CD1c-positive myeloid dendritic cell (primary cell): ENCODE measurements around the gene LHCGR.

Source experiments
- DNase-seq: peaks from one replicate; pipeline ENCODE4 v3.0.0-alpha.2; 2016; ENCODE audit errors: extremely low spot score

LHCGR gene

DNA sequence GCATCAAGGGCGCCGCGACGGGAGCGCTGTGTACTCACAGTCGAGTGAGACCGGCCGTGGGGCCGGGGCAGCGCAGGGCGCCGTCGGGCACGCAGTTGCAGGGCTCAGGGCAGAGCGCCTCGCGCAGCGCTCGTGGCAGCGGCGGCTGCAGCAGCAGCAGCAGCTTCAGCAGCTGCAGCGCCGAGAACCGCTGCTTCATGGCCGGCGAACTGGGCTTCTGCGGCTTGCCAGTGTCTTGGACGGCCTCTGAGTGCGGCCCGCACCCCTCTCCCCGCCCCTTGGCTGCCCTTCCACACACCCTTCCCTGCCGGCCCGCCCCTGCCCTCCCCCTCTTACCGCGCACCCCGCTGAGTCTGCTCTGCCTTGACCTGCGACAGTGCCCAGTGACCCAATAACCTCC is at the start of gene LHCGR:
Gene LHCGR (minus strand): TSS at position 252 of the 400 bp plus-strand sequence. CDS start 53 bp downstream, at position 199.
- no peak for DNase-seq

DNA sequence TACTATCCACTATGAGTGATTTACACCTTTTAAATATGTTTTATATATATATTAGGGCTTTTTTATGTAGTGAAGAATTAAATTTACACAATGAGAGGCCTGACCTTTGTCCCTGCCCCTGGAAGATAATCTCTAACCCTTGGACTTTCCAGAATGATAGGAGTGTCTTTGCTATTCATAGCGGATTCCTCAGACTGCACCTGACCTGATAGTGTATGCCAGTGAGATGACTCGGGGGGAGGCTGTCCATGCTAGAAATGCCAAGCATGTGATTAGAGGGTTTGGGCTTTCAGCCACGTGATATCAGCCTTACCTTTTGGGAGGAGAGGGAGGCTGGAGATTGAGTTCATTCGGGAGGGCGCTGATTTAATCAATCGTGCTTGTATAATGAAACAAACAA is 44.1 kb upstream of the LHCGR start:
- DNase-seq = no peak

DNA sequence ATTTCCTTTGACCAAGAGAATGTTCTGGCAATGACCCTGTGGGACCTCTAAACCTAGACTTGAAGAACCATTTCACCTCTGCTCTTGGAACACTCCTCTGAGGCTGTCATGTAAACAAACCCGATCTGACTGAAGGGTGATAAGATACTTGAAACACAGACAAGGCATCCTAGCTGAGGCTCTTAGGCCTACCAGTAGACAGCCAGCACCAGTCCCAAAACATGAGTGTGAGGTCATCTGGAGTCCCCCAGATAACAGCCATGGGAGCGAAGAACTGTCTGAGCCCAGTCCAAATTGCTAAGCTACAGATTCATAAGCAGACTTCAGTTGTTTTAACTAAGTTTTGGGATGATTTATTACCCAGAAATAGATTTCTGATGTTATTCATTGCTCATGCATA is 39.5 kb upstream of the LHCGR start:
- no peak for DNase-seq

DNA sequence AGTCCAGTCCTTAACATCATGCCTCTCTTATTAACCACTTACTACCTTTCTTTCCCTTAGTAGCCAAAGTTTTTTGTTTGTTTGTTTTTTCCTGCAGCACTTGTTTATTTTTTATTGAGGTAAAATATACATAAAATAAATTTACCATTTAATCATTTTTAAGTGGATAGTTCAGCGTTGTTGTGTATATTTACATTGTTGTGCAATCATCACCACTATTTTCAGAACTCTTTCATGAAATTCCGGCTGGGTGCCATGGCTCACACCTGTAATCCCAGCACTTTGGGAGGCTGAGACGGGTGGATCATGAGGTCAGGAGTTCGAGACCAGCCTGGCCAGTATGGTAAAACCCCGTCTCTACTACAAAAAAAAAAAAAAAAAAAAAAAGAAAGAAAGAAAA is 38.1 kb upstream of the LHCGR start:
- DNase-seq = no peak

DNA sequence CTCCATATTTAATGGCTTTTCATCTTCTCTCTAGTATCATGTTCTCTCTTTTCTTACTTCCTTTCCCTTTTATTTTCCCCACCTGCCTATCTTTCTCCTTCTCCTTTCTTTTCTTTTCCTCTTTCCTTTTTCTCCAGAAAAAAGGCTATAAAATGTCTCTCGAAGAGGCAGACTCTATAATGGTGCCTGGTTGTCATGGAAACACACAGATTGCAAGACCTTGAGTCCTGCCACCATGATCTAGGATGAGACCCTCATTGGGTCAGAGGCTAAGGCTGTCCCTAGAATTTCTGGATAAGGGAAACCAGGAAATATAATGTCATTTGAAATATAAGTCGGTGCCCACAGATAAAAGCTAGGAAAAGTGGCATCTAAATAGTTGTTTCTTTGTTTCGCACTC is 36.5 kb upstream of the LHCGR start:
- DNase-seq = no peak

DNA sequence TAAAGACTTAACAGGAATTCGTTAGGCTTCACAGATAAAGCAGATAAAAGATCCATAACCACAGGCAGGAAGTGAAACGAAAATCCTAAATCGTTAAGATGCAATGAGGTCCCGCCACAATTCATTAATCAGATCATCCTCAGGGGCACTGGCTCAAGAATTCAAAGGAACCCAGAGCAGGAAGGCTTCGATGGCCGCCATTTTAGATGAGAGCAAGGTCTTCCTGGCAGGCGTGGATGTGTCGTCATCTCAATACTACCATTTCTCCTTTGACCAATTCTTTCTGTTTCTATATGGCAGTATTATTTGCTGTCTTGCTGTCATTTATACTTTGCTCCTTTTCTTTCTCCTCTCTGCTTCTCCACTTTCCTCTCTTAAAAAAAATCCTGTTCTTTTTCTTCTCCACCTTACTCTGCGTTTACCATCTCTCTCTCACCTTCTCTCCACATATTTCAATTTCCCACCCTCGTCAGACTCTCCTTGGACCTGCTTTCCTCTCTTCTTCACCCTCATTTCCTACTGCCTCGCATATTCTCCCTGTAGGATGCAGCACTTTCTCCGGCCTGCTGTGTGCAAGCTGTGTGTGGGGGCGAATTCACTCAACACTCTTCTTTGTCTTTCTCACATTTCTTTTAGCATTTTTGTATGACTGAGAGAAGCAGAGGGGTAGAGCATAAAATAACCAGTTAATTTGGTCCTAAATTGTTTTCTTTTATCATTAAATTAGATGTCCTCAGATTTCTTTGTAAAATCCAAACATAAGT is 35.1 kb upstream of the LHCGR start:
- DNase-seq = no peak

DNA sequence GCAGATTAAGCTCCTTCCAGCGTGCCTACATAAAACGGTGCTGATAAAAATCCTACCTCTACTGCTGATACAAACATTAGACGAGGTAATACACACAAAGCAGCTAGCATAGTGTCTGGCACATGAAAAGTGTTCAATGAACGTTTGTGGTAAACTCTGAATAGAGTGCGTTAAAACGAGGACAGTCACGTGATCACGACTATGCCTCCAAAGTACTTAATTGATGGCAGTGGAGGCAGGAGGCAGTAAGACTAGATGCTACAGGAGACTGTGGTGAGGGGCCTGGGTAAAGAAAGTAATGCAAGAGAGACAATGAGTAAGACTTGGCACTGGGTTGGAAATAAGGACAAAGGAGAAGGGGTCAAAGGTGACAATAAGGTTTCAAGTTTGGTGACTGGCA is 32.1 kb upstream of the LHCGR start:
- no peak for DNase-seq

DNA sequence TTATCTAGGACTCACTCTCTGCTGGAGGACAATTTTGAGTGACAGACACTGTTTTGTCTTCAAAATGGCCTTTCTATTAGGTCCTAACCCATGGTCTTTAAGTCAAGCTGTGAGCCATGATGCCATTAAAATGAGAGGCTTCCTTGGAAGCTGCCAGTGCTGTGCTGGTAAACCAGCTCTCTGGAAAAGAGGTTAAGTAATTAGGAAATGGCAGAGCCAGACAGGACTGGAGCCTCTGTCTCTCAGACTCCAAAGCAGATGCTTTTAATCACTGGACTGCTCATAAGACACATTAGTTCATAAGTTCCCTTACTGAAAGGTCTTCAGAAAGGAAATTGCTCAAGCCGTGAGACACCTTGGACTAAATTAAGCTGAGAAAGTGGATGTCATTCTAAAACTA is 25.8 kb upstream of the LHCGR start:
- no peak for DNase-seq

DNA sequence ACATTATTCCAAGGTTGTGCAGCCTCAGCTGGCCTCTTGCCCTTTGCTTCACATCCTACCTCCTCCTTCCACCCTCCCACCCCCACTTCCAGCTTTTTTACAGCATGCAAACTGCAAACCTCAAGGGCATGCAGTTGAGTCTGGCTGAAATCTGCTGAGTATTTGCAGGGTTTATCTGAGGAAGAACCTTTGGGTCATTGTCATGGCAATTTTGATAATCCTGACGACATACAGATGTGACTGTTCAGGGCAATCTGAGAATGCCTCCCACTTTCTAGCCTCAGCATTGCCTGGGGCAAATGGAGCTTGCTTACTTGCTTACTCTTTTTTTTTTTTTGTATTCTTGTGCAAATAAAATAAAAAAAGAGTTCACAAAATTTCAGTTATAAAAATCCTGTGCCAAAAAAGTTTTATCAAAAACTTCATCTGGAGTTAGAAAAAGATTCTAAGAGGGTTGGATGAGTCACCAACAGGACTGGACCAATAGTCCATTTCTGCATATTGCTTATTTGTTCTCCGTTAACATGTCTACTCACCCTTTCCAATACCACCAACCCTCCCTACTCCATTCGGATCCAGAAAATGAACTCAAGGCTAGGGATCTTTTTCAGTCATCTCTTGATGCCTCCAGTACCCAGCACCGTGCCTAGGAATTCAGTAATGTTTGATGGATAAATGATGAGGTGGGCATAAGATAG is 23.6 kb upstream of the LHCGR start:
- no peak for DNase-seq

DNA sequence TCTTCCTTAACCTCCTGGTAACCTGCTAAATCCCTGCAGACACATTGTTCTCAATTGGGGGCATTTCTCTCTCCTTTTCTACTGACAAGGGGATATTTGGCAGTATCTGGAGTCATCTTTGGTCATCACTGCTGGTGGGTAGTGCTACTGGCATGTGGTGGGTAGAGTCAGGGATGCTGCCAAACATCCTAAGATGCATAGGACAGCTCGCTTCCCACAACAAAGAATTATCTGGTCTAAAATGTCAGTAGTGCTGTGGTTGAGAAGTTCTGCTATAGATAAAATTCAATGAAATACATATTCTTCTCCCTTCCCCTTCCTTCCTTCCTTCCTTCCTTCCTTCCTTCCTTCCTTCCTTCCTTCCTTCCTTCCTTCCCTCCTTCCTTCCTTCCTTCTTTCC is 18.7 kb upstream of the LHCGR start:
- DNase-seq = no peak

DNA sequence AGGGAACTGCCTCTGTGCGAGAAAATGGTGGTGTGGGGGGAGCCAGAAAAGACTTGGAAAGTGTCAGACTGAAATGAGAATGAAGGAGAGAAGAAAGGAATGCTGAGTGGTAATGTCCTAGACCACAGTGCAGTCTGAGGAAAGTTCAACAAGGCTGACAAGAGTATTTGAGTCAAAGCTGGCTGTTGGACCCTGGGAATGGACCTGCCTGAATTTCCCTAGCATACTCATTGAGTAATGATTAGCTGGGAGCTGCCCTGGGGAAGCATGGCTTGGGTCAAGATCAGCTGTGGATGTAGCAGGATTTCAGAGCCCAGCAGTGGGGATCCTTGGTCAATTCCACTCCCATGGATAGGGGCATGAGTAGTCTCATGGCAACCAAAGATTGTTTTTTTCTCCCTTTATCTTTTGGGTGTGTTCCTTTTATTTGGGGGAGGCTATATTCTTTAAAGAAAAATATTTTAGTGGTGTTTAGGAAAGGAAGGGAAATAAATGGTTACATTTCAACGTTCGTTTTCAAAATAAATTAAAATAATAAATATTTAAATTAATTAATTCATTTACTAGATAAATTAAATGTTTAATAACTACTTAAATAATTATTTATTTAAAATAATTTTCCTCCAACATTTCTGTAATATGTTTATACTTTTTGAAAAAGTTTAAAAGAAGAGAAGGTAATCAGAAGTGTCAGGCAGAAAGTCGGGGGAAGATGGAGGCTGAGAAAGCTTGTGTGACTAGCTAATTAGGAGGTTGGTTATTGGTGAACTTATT is 15.9 kb upstream of the LHCGR start:
- DNase-seq = no peak

DNA sequence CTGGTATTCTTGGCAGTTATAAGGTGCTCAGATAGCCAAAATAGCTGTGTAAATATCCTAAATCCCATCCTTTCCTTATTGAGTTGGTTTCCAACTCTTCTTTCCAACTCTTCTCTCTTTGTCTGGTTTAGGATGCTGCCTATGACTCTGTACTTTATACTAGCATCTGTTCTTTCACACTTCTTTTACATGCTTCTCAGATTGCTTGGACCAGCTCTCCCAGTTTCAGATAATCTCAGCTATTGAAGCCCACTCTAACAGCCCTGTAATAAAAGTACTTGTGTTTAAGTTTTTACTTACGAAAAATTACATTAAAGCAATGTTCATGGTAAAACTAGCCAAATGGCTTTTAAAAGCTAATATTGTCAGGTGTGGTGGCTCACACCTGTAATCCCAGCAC is 14.7 kb upstream of the LHCGR start:
- DNase-seq = no peak

DNA sequence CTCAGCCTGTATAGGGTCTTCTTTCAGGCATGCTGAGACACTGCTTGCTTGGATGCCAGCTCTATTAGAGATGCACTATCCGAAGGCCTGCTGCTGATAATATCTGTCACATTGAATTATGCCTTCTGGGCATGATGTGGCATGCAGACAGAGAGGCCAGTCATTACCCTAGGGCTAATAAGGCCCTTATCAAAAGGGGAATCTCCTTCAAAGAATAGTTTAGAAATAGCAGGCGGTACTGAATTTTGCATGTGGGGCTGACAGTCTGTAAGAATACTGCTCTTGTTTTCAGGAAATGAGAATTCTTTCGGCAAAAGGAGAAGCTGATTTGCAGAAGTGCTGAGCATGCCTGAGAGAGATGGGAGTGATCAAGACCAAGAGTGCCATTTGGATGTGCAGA is 13.1 kb upstream of the LHCGR start:
- DNase-seq = peak; percentile 66

DNA sequence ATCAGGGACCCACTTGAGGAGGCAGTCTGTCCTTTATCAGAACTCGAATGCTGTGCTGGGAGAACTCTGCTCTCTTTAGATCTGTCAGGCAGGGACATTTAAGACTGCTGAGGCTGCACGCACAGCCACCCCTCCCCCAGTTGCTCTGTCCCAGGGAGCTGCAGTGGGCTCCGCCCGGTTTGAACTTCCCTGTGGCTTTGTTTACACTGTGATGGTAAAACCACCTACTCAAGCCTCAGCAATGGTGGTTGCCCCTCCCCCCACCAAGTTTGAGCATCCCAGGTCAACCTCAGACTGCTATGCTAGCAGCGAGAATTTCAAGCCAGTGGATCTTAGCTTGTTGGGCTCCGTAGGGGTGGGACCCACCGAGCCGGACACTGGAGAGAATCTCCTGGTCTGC is 11.8 kb upstream of the LHCGR start:
- no peak for DNase-seq

DNA sequence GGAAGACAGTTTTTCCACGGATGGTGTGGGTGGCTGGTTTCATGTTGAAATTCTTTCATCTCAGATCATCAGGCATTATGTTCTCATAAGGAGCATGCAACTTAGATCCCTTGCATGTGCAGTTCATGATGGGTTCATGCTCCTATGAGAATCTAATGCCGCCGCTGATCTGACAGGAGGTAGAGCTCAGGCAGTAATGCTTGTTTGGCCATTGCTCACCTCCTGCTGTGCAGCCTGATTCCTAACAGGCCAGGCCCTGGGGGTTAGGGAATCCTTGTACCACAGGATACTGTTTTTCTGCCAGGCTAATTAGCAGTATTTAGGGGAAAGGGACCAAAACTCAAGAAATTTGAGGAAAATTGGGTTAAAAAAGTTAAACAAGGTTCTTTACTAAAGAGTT is 5.3 kb upstream of the LHCGR start:
- no peak for DNase-seq

DNA sequence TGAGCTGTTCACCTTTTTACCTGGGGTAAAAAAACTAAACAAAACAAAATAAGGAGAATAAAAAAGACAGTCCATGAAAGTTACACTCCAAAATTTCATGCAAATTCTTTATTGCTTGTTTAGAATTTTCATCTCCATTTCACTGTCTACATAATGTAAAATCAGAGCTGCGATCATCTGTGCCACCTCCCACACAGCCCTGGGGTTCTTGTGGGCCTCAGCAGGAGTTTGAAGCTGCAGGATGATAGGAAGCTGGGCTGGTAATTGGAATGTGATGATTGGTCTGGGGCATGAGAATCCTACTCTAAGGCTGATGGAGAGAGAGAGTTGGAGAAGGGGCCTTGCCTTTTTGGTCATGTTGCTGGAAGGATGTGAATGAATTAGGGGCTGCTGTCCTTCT is 4.2 kb upstream of the LHCGR start:
- DNase-seq = no peak

DNA sequence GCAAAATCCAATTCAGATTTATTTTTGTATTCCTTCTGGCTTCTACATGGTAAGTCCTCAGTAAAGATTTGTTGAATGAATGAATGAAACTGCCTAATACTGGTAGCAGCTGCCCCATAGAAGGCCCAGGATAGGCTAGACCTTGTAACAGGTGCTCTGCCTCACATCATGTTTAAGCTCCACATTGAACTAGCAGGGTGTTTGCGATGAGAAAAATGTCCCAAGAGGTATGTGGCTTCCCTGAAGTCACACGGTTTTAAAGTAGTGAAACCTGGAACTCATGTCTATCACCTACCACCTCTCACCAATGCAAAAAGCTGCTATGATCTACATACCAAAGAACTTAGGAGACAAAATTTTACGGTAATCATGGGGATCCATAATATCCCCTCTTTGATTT is 765 bp upstream of the LHCGR start:
- no peak for DNase-seq

DNA sequence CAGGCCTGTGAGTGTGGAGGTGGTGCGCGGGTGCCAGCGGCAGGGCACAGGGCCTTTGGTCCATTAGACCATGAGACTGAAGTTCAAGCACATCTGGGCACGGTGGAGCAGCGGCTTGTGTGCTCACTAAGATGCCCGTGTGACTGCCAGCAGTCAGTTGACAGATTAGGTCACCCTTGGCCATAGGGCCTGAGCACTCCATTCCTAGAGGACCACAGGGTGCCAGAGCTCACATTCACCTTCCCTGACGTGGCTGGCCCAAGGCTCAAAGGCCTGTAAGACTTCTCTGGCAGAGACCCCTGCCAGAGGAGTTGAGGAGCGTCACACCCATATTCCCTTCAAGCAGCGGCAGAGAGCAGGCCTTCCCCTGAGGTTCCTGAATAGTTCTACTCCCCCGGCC is 650 bp downstream of the LHCGR start:
- DNase-seq = no peak

DNA sequence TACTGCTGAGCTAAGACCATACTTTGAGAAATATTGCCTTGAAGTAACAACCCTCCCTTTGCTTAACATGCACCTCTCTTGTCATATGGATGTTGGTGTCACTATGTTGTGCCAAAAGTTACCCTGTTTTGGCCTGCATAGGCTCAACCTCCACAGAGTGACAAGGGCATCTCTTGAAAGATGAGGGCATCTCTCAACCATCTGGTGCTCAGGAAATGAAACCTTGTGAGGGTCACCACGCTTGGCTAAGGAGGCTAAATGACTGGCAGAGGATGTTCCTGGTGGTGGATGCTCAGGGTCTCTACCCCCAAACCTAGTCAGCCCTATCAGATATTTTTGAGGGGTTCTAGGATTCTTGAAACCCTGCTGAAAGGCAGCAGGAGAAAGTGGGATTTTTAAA is 2.3 kb downstream of the LHCGR start:
- DNase-seq = no peak

DNA sequence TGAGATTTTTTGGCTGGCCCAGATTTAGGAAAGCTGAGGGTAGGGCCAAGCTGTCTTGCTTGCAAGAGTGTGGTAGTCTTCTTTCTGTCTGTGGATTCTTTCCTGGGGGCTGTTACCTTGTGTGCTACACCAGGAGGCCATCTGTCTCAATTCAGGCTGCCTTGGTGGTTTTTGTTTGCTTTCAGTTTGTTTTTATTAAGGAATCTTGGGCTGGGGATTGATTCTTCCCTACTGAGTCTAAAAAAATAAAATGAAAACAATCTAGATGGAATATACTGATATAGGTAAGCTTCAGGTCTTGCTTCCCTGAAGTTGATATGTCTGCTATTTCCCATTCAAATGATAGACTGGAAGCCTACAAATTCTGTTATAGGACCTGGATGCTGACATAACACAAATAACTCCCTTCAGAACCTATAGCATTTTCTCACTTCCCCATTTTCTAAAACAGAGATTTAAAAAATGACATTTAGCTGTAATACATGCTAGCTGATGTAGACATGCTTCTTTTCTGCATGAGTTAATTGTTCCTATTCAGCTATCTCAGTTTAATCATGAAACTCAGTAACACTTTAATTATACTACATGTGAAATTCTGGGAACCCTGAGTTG is 5.3 kb downstream of the LHCGR start:
- DNase-seq = peak; percentile 22

DNA sequence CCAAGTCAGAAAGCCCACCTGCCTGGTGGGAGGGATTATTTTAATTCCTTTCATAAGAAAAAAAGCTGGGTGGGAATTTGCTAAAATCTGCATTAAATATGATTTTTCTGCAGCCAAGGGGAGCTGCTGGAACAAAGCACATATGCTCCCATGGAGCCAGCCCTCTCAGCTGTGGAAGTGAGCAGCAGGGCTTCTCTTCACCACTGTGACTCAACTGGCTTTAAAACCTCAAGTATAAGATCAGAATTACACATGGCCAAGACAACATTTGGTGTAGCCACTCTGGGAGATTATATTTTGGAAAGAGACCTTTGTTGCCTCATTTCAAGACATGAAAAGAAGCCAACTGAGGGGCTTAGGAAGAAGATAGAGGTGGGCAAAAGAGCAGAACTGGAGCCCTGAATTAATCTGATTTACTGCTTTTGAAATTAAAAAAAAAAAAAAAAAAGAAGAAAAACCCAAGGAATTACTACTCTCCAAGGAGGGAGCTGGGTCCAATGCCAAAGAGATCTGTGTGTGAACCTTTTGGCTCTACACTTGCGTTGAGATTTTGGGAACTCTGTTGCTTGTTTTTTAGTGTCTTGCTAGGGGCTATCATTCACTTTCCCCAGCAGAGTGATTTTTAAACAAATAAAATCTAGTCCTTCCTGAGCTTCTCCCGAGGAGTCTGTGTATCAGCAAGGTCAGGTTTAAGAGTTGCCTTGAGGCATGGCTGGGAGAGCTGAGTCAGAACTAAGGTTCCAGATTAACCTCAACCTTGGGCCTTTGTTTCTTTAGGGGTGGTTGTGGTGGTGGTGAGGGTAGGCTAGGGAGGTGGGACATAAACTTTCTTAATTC is 6.0 kb downstream of the LHCGR start:
- DNase-seq = no peak

DNA sequence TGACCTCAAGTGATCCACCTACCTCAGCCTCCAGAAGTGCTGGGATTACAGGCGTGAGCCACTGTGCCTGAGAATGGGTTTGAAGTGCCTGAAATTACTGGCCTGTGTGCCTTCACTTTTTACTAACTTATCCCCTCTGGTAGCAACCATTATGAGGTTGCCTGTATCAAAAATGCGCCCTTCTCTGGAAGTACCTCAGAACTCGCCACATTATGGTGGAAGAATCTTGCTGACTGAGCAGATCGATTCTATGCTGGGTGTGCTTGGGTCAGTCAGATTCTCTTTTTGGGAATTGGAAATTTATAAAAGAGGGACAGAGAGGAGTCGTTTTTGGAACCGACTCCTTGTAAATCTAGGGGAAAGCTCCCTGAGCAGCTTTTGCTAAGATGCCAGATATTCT is 8.2 kb downstream of the LHCGR start:
- DNase-seq = no peak
